Prostate gland (tissue), 2 donors: ENCODE measurements around the gene FXYD7.

Source experiments
- POLR2AphosphoS5 ChIP-seq: sonication (generic); formaldehyde crosslinking; IDR thresholded peaks from one replicate; pipeline ENCODE4 v1.6.1; 2017; ENCODE audit warnings: antibody characterized with exemption
- TF ChIP-seq, protein P1 (sequence below), 4 experiments: fragments of 200-600 bp in 2 of 4; fragments of 450-650 bp in 2 of 4; sonication (generic) in 2 of 4; IDR thresholded peaks; 1 replicate in 3 of 4; 2 replicates in 1 of 4; pipeline ENCODE4 v1.5.1; 2016 to 2019; ENCODE audit warnings: antibody characterized with exemption in 4 of 4, mild to moderate bottlenecking in 2 of 4, moderate library complexity in 2 of 4

GRCh38 chr19:35184884-35185283, 41.8 kb downstream of the FXYD7 start:
- TF ChIP-seq POLR2AphosphoS5: no peak
- TF ChIP-seq, protein P1, sequence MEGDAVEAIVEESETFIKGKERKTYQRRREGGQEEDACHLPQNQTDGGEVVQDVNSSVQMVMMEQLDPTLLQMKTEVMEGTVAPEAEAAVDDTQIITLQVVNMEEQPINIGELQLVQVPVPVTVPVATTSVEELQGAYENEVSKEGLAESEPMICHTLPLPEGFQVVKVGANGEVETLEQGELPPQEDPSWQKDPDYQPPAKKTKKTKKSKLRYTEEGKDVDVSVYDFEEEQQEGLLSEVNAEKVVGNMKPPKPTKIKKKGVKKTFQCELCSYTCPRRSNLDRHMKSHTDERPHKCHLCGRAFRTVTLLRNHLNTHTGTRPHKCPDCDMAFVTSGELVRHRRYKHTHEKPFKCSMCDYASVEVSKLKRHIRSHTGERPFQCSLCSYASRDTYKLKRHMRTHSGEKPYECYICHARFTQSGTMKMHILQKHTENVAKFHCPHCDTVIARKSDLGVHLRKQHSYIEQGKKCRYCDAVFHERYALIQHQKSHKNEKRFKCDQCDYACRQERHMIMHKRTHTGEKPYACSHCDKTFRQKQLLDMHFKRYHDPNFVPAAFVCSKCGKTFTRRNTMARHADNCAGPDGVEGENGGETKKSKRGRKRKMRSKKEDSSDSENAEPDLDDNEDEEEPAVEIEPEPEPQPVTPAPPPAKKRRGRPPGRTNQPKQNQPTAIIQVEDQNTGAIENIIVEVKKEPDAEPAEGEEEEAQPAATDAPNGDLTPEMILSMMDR (IDR thresholded peaks at IDR 0.05): no peak
